Mucosa of stomach (tissue), 1 donor: ENCODE measurements around the gene CRYBG3.

Experiments
- H3K27me3 ChIP-seq: one replicate; pipeline ENCODE4 v1.7.0; 2013; ENCODE audit warnings: mild to moderate bottlenecking, low read length; ENCODE audit not compliant: control insufficient read depth, insufficient read depth
- H3K36me3 ChIP-seq: one replicate; pipeline ENCODE4 v1.7.0; 2013; ENCODE audit warnings: low read length; ENCODE audit not compliant: control insufficient read depth, insufficient read depth
- H3K4me1 ChIP-seq: one replicate; pipeline ENCODE4 v1.7.0; 2013; ENCODE audit warnings: mild to moderate bottlenecking, low read length; ENCODE audit not compliant: control insufficient read depth, insufficient read depth
- H3K4me3 ChIP-seq: one replicate; pipeline ENCODE4 v1.7.0; 2013; ENCODE audit warnings: low read length
- H3K9ac ChIP-seq: one replicate; pipeline ENCODE4 v1.7.0; 2013; ENCODE audit warnings: mild to moderate bottlenecking, low read length, moderate library complexity
- H3K9me3 ChIP-seq: one replicate; pipeline ENCODE4 v1.7.0; 2013; ENCODE audit warnings: mild to moderate bottlenecking, low read length, moderate library complexity; ENCODE audit not compliant: control insufficient read depth
- donor health status: Pancreatic carcinoma.

Gene CRYBG3

DNA sequence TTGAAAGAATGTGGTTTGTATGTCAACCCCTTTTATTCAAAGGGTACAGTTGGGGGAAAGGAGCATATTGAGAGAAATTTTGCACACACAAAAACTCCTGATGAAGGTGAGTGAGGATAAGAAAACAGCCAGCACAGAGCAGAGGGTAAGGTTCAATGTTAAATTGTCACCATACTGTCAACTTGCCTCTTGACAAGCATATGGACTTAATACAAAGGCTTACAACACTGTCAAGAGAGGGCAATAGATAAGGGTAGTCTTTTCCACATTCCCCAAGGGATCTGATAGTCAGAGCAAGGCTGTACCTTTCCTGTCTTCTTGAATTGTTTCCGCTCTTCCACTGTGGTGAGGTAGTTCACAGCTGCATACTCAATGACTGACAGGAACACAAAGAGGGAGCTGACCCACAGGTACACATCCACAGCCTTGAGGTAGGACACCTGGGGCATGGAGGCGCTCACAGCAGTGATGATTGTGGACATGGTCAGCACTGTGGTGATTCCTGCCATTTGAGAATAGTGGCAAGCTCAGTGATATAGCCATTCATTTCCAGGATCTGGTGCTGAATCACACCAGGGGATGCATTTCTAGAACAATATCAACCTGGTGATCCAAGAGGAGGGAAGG is 170.8 kb downstream of the CRYBG3 start:
- Histone ChIP-seq H3K27me3 (no peaks in the 10 kb centered on the region), H3K4me1 (peaks cover 7% of the 10 kb centered on the region), H3K9me3 (no peaks in the 10 kb centered on the region), H3K9ac (no peak overlapping the region), H3K4me3 (no peak overlapping the region), H3K36me3 (no peaks in the 10 kb centered on the region)

- Histone ChIP-seq H3K4me1 (peaks cover 7% of the 10 kb centered on the region), H3K9ac (no peak overlapping the region), H3K9me3 (no peaks in the 10 kb centered on the region), H3K36me3 (no peaks in the 10 kb centered on the region), H3K27me3 (no peaks in the 10 kb centered on the region), H3K4me3 (no peak overlapping the region)
Measured at GRCh38 chr3:97993526-97993925, 171.7 kb downstream of the CRYBG3 start.

DNA sequence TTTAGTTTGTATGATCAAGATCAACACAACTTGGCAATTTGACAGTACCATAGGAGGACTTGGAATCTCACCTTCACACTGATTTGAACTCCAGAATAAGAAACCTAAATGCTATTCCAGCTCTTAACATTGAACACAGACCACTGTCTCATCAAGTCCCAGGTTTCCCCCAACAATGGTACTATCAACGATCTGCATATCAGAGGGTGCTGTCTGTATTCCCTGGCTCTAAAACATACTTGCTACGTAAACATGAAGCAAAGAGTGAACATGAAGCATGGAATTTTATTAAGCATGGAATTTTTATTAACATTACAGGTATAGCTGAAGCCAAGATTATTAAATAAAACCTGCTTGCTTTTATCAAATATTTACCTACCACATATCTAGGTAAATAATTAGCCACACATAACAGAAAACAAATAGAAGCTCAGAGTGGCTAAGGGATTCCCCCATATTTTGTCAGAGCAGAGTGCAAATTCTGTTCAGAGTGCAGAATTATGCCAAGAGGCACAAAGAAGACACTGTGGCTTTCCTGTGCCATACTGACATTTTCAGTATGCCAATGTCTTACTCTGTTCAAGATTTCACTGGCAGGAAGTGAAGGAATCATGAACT is 172.6 kb downstream of the CRYBG3 start:
- Histone ChIP-seq H3K36me3 (no peaks in the 10 kb centered on the region), H3K27me3 (no peaks in the 10 kb centered on the region), H3K4me1 (peaks cover 7% of the 10 kb centered on the region), H3K9ac (no peak overlapping the region), H3K9me3 (no peaks in the 10 kb centered on the region), H3K4me3 (no peak overlapping the region)
